GM23338 (cell line): ENCODE data around the gene EFCAB8. TPM values are rescaled to one million over a fixed set of nuclear protein-coding genes. Genes with fewer than 3 reads are reported as not detected.
A peak's percentile ranks its signal among the peaks of the same experiment; 100 is the strongest.
"Not testable (repeated sequence)": the region's sequence is repeated elsewhere in the genome, so short reads cannot be mapped to it uniquely, and the experiment has no call there.

Source experiments
- ATAC-seq: fragments of 200-7000 bp; cut with Tn5 transposase; 3 replicates; pipeline ENCODE4 v1.9.1; 2020
- DNase-seq: peaks from one replicate; pipeline ENCODE4 v3.0.0-alpha.2; 2015; ENCODE audit warnings: low spot score
- H2AFZ ChIP-seq: fragments of 200-600 bp; sonication (generic); 2 replicates; pipeline ENCODE4 v1.8.0; 2016; ENCODE audit warnings: antibody characterized with exemption, mild to moderate bottlenecking, moderate library complexity
- H3F3A ChIP-seq: fragments of 200-600 bp; sonication (generic); replicated peaks from 2 replicates; pipeline ENCODE4 v1.8.0; 2017; ENCODE audit warnings: antibody characterized with exemption, mixed run types, low read depth
- H3K27ac ChIP-seq: fragments of 200-600 bp; sonication (generic); 2 replicates; pipeline ENCODE4 v1.6.1; 2016; ENCODE audit warnings: low read depth
- H3K27me3 ChIP-seq: fragments of 200-600 bp; sonication (generic); 2 replicates; pipeline ENCODE4 v1.8.0; 2016; ENCODE audit warnings: mild to moderate bottlenecking, mixed run types, moderate library complexity; ENCODE audit not compliant: insufficient read depth
- H3K36me3 ChIP-seq: fragments of 200-600 bp; sonication (generic); 2 replicates; pipeline ENCODE4 v1.8.0; 2016; ENCODE audit warnings: mild to moderate bottlenecking; ENCODE audit not compliant: insufficient read depth
- H3K4me1 ChIP-seq: fragments of 200-600 bp; sonication (generic); 2 replicates; pipeline ENCODE4 v1.8.0; 2016; ENCODE audit warnings: mild to moderate bottlenecking, moderate library complexity; ENCODE audit not compliant: insufficient read depth
- H3K4me2 ChIP-seq: fragments of 200-600 bp; sonication (generic); 2 replicates; pipeline ENCODE4 v1.7.1; 2017; ENCODE audit warnings: mixed run types
- H3K4me3 ChIP-seq: fragments of 200-600 bp; sonication (generic); 2 replicates; pipeline ENCODE4 v1.6.1; 2016; ENCODE audit warnings: mixed run types
- H3K79me2 ChIP-seq: fragments of 200-600 bp; sonication (generic); replicated peaks from 2 replicates; pipeline ENCODE4 v1.8.0; 2017; ENCODE audit warnings: mild to moderate bottlenecking; ENCODE audit not compliant: insufficient read depth
- H3K9me2 ChIP-seq: fragments of 200-600 bp; sonication (generic); 2 replicates; pipeline ENCODE4 v1.8.0; 2017; ENCODE audit not compliant: insufficient read depth
- H4K20me1 ChIP-seq: fragments of 200-600 bp; sonication (generic); replicated peaks from 2 replicates; pipeline ENCODE4 v1.8.0; 2017; ENCODE audit warnings: mild to moderate bottlenecking; ENCODE audit not compliant: insufficient read depth
- H3K27ac Mint-ChIP-seq: 2 replicates; pipeline ENCODE4 v1.8.0; 2020; ENCODE audit warnings: inconsistent platforms, mild to moderate bottlenecking, moderate library complexity, mixed read lengths
- H3K27me3 Mint-ChIP-seq: 3 replicates; pipeline ENCODE4 v1.8.0; 2022; ENCODE audit warnings: low read depth, mild to moderate bottlenecking, moderate library complexity, mixed read lengths, inconsistent platforms; ENCODE audit not compliant: insufficient read depth, poor library complexity
- H3K36me3 Mint-ChIP-seq: 3 replicates; pipeline ENCODE4 v1.8.0; 2021; ENCODE audit warnings: low read depth, mild to moderate bottlenecking, inconsistent platforms, moderate library complexity, mixed read lengths
- H3K4me1 Mint-ChIP-seq: 3 replicates; pipeline ENCODE4 v1.8.0; 2020; ENCODE audit warnings: mild to moderate bottlenecking, inconsistent platforms, mixed read lengths
- H3K4me3 Mint-ChIP-seq: 3 replicates; pipeline ENCODE4 v1.8.0; 2021; ENCODE audit warnings: moderate library complexity, mild to moderate bottlenecking, inconsistent platforms, mixed read lengths
- H3K9me3 Mint-ChIP-seq: 3 replicates; pipeline ENCODE4 v1.8.0; 2020; ENCODE audit warnings: moderate library complexity, mild to moderate bottlenecking, inconsistent platforms, mixed read lengths
- ETS1 ChIP-seq: IDR thresholded peaks from 2 replicates; pipeline ENCODE4 v1.6.1; 2016; ENCODE audit warnings: antibody characterized with exemption
- EZH2 ChIP-seq: fragments of 200-600 bp; sonication (generic); IDR thresholded peaks from one replicate; pipeline ENCODE4 v1.8.0; 2017; ENCODE audit warnings: antibody characterized with exemption, mild to moderate bottlenecking, low read depth; ENCODE audit not compliant: unreplicated experiment
- POLR2AphosphoS5 ChIP-seq: IDR thresholded peaks from 2 replicates; pipeline ENCODE4 v1.6.1; 2016; ENCODE audit warnings: antibody characterized with exemption, low read depth
- STAT1 ChIP-seq: IDR thresholded peaks from one replicate; pipeline ENCODE4 v1.6.1; 2016; ENCODE audit warnings: antibody characterized with exemption; ENCODE audit not compliant: unreplicated experiment
- ZNF114 ChIP-seq: fragments of 250-450 bp; sonication (Bioruptor Pico); IDR thresholded peaks from 2 replicates; pipeline ENCODE4 v1.5.0; 2020; ENCODE audit warnings: mild to moderate bottlenecking, moderate library complexity
- ZNF331 ChIP-seq: fragments of 250-450 bp; sonication (Bioruptor Pico); IDR thresholded peaks from 2 replicates; pipeline ENCODE4 v1.5.0; 2020; ENCODE audit warnings: low read depth, mild to moderate bottlenecking, moderate library complexity
- ZNF462 ChIP-seq: fragments of 250-450 bp; sonication (Bioruptor Pico); IDR thresholded peaks from 2 replicates; pipeline ENCODE4 v1.5.0; 2020; ENCODE audit warnings: mild to moderate bottlenecking, moderate library complexity
- polyA plus RNA-seq: library from polyadenylated mRNA; unstranded; fragments of >200 nt; fragmentation: Nextera tagmentation; extraction: Ambion mirVana; gene quantifications from 2 replicates; pipeline ENCODE4 v1.2.1, GENCODE V29; 2016
- total RNA-seq: library from RNA; depleted of rRNA; stranded (reverse); fragments of >200 nt; shearing (Covaris generic); gene quantifications from 2 replicates; pipeline ENCODE4 v1.2.3, GENCODE V29; 2014
- TF ChIP-seq, protein P1 (sequence below): IDR thresholded peaks from one replicate; pipeline ENCODE4 v1.6.1; 2018; ENCODE audit warnings: antibody characterized with exemption; ENCODE audit not compliant: unreplicated experiment

Gene EFCAB8
- total and polyA plus RNA-seq, 2 experiments from 2014 or later = 0.35 TPM; not detected in 1

DNA sequence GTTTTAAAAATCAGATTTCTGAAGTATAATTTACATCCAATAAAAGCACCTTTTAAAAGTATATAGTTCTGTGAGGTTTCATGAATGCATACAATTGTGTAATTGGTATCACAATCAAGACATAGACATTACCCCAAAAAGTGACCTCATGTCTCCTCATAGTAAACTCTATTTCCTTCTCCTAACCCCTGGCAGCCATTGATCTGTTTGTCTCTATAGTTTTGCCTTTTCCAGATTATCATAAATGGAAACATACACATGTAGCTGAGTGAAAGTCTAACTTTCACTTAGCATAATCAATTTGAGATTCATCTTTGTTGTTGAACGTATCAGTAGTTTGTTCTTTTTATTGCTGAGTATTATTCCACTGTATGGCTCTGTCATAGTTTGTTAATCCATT is 87.9 kb downstream of the EFCAB8 start (continued):
- TF ChIP-seq, protein P1, sequence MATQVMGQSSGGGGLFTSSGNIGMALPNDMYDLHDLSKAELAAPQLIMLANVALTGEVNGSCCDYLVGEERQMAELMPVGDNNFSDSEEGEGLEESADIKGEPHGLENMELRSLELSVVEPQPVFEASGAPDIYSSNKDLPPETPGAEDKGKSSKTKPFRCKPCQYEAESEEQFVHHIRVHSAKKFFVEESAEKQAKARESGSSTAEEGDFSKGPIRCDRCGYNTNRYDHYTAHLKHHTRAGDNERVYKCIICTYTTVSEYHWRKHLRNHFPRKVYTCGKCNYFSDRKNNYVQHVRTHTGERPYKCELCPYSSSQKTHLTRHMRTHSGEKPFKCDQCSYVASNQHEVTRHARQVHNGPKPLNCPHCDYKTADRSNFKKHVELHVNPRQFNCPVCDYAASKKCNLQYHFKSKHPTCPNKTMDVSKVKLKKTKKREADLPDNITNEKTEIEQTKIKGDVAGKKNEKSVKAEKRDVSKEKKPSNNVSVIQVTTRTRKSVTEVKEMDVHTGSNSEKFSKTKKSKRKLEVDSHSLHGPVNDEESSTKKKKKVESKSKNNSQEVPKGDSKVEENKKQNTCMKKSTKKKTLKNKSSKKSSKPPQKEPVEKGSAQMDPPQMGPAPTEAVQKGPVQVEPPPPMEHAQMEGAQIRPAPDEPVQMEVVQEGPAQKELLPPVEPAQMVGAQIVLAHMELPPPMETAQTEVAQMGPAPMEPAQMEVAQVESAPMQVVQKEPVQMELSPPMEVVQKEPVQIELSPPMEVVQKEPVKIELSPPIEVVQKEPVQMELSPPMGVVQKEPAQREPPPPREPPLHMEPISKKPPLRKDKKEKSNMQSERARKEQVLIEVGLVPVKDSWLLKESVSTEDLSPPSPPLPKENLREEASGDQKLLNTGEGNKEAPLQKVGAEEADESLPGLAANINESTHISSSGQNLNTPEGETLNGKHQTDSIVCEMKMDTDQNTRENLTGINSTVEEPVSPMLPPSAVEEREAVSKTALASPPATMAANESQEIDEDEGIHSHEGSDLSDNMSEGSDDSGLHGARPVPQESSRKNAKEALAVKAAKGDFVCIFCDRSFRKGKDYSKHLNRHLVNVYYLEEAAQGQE = no peak
- no peak for TF ChIP-seq EZH2
- TF ChIP-seq ZNF331 (CRISPR knock-in tag) = no peak

DNA sequence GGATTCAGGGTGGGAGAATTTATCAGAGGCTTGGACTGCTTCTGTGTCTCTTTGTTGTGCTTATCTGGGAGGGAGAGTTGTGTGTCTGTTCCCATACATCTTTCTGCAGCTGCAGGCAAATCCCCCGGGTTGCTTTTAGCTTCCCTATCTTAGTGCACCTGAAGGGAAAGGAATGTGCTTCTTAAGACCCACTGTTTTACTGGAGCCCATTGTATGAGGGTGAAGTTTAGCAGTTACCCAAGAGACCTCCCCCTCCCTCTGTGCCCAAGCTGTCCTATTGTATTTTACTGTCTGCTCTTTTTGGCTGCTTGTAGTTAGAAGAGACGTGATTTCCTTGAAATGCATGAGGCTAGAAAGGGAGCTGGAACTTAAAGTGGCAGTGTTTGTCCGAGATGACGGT is 91.8 kb downstream of the EFCAB8 start:
- H3K4me3 ChIP-seq, H3K36me3 Mint-ChIP-seq, H3K27ac ChIP-seq, H4K20me1 ChIP-seq, H2AFZ ChIP-seq, H3K9me3 Mint-ChIP-seq, H3K4me3 Mint-ChIP-seq, H3K4me2 ChIP-seq, H3K79me2 ChIP-seq, H3K4me1 ChIP-seq, H3F3A ChIP-seq, H3K36me3 ChIP-seq, H3K9me2 ChIP-seq, H3K27ac Mint-ChIP-seq: not testable (repeated sequence)
- peak; percentile 96 for ATAC-seq
- peaks cover 14% of the 10 kb centered on the region for H3K4me1 Mint-ChIP-seq
- H3K27me3 ChIP-seq = peaks cover 73% of the 10 kb centered on the region
- DNase-seq = peak; percentile 83
- H3K27me3 Mint-ChIP-seq = peaks cover 69% of the 10 kb centered on the region
- 0 out of 2 replicates have a peak, but pooled peaks have one; percentile 22 for TF ChIP-seq POLR2AphosphoS5

- Histone ChIP-seq H3K27me3 (peaks cover 13% of the 10 kb centered on the region), H3F3A (no peaks in the 10 kb centered on the region), H3K4me1 (no peaks in the 10 kb centered on the region), H4K20me1 (no peaks in the 10 kb centered on the region), H3K4me3 (no peak overlapping the region), H3K9me2 (0 out of 2 replicates have a peak, but pooled peaks cover 6% of the 10 kb centered on the region), H3K79me2 (no peaks in the 10 kb centered on the region), H3K36me3 (0 out of 2 replicates have a peak, but pooled peaks cover 4% of the 10 kb centered on the region), H2AFZ (no peak overlapping the region), H3K27ac (no peak overlapping the region), H3K4me2 (no peak overlapping the region)
- DNase-seq (no peak), ATAC-seq (no peak)
- H3K27ac Mint-ChIP-seq = no peak overlapping the region
- H3K9me3 Mint-ChIP-seq = peaks cover 25% of the 10 kb centered on the region
- H3K4me1 Mint-ChIP-seq = 0 out of 3 replicates have a peak, but pooled peaks cover 5% of the 10 kb centered on the region
- peaks cover 10% of the 10 kb centered on the region; the same call in 2 of the 3 replicates for H3K36me3 Mint-ChIP-seq
- H3K4me3 Mint-ChIP-seq = no peak overlapping the region
- peaks cover 16% of the 10 kb centered on the region for H3K27me3 Mint-ChIP-seq
- no peak for TF ChIP-seq STAT1
- no peak for TF ChIP-seq ZNF331 (CRISPR knock-in tag)
- no peak for TF ChIP-seq ZNF462
- no peak for TF ChIP-seq ETS1
- no peak for TF ChIP-seq ZNF114 (CRISPR knock-in tag)
Observed at GRCh38 chr20:32957459-32957858, 98.7 kb downstream of the EFCAB8 start.
